Endothelial cell of umbilical vein (primary cell): Measurements from ENCODE around the gene CD2BP2. TPM values are rescaled to one million over a fixed set of nuclear protein-coding genes. Genes with fewer than 3 reads are reported as not detected.
A peak's percentile ranks its signal among the peaks of the same experiment; 100 is the strongest.

ENCODE experiments used
- BruUV-seq: library from RNA; stranded (reverse); fragments of 400-500 nt; replicated peaks from 2 replicates; lab custom pipeline; 2021; lab: Mats Ljungman, UMichigan
- CTCF ChIA-PET: fragments of 300-600, 350-600 bp; sonication (Branson Sonifier 250); formaldehyde crosslinking; loops from one replicate; lab custom pipeline; 2021; ENCODE audit warnings: antibody characterized with exemption, inconsistent platforms; lab: Charles Lee
- POLR2A ChIA-PET: fragments of 300-600, 350-600 bp; sonication (Branson Sonifier 250); formaldehyde crosslinking; loops from one replicate; lab custom pipeline; 2021; ENCODE audit warnings: antibody characterized with exemption, inconsistent platforms; lab: Charles Lee
- DNase-seq: peaks from one replicate; pipeline ENCODE4 v3.0.0-alpha.2; 2011; ENCODE audit warnings: low read depth, low spot score
- FAIRE-seq: peaks from 2 replicates; lab custom pipeline; 2011; peaks lifted over from hg19 to GRCh38; lab: Jason Lieb, UNC
- H2AFZ ChIP-seq: 2 replicates; pipeline ENCODE4 v1.6.0; 2012; ENCODE audit warnings: low read depth, low read length, control low read depth, inconsistent platforms
- H3K27ac ChIP-seq: 2 replicates; pipeline ENCODE4 v1.5.1; 2011; ENCODE audit warnings: low read depth, mild to moderate bottlenecking, control low read depth, low read length, moderate library complexity; ENCODE audit not compliant: insufficient read depth
- H3K27me3 ChIP-seq, 2 experiments: 2 replicates each; pipeline versions ENCODE4 v1.6.0 to v1.6.1; 2011; ENCODE audit warnings: low read length in 2 of 2, mixed read lengths in 1 of 2; ENCODE audit not compliant: control insufficient read depth in 2 of 2, insufficient read depth in 2 of 2
- H3K36me3 ChIP-seq, 2 experiments: 2 replicates in 1 of 2; 3 replicates in 1 of 2; pipeline ENCODE4 v1.5.1; 2011; ENCODE audit warnings: low read length in 2 of 2, mild to moderate bottlenecking in 1 of 2, moderate library complexity in 1 of 2; ENCODE audit not compliant: control insufficient read depth in 2 of 2, insufficient read depth in 2 of 2; ENCODE audit errors: extremely low read depth in 1 of 2
- H3K4me1 ChIP-seq: 3 replicates; pipeline ENCODE4 v1.5.1; 2011; ENCODE audit warnings: mild to moderate bottlenecking, low read length; ENCODE audit not compliant: control insufficient read depth, insufficient read depth; ENCODE audit errors: extremely low read depth
- H3K4me2 ChIP-seq: 2 replicates; pipeline ENCODE4 v1.6.1; 2011; ENCODE audit warnings: low read length, control low read depth, mixed read lengths; ENCODE audit not compliant: insufficient read depth
- H3K4me3 ChIP-seq, 3 experiments: fragments of 200-600 bp in 1 of 3; sonication (generic), shearing (Covaris generic) in 1 of 3; replicated peaks in 1 of 3; 2 replicates each; pipeline ENCODE4 v1.5.1; 2011 to 2016; ENCODE audit warnings: control low read depth in 3 of 3, low read length in 3 of 3, mild to moderate bottlenecking in 2 of 3, inconsistent platforms in 1 of 3, low read depth in 1 of 3, moderate library complexity in 1 of 3; ENCODE audit not compliant: insufficient read depth in 1 of 3
- H3K79me2 ChIP-seq: 2 replicates; pipeline ENCODE4 v1.6.0; 2012; ENCODE audit warnings: low read length, inconsistent platforms; ENCODE audit not compliant: control insufficient read depth, insufficient read depth
- H3K9ac ChIP-seq: replicated peaks from 2 replicates; pipeline ENCODE3; 2011; ENCODE audit warnings: low read length, control low read depth; ENCODE audit not compliant: insufficient read depth; ENCODE audit errors: extremely low read depth
- H3K9me1 ChIP-seq: replicated peaks from 3 replicates; pipeline ENCODE4 v1.6.0; 2011; ENCODE audit warnings: mild to moderate bottlenecking, low read length; ENCODE audit not compliant: control insufficient read depth, insufficient read depth; ENCODE audit errors: extremely low read depth
- H3K9me3 ChIP-seq: replicated peaks from 2 replicates; pipeline ENCODE4 v1.5.1; 2012; ENCODE audit warnings: low read length, inconsistent platforms; ENCODE audit not compliant: control insufficient read depth, insufficient read depth
- H4K20me1 ChIP-seq: replicated peaks from 2 replicates; pipeline ENCODE3; 2011; ENCODE audit warnings: mild to moderate bottlenecking, low read length; ENCODE audit not compliant: control insufficient read depth, insufficient read depth; ENCODE audit errors: extremely low read depth
- CTCF ChIP-seq, 2 donors: IDR thresholded peaks; 1 replicate in 1 of 2; 2 replicates in 1 of 2; pipeline ENCODE4 v1.5.1; 2011; ENCODE audit warnings: low read length in 2 of 2, mild to moderate bottlenecking in 2 of 2, moderate library complexity in 2 of 2, control low read depth in 1 of 2, inconsistent platforms in 1 of 2, low read depth in 1 of 2; ENCODE audit not compliant: insufficient read depth in 1 of 2; ENCODE audit errors: extremely low read depth in 1 of 2
- EZH2 ChIP-seq: IDR thresholded peaks from 2 replicates; pipeline ENCODE4 v1.6.1; 2012; ENCODE audit warnings: borderline replicate concordance, low read depth, mild to moderate bottlenecking, moderate library complexity, low read length, inconsistent platforms; ENCODE audit not compliant: severe bottlenecking
- FOS ChIP-seq: IDR thresholded peaks from 2 replicates; pipeline ENCODE4 v1.6.1; 2011; ENCODE audit warnings: mild to moderate bottlenecking, low read length, moderate library complexity, borderline replicate concordance; ENCODE audit not compliant: insufficient read depth
- GATA2 ChIP-seq: IDR thresholded peaks from 2 replicates; pipeline ENCODE4 v1.7.0; 2011; ENCODE audit warnings: low read depth, mild to moderate bottlenecking, moderate library complexity, mixed read lengths, low read length; ENCODE audit not compliant: insufficient read length, insufficient read depth
- JUN ChIP-seq: IDR thresholded peaks from 2 replicates; pipeline ENCODE4 v1.6.1; 2011; ENCODE audit warnings: borderline replicate concordance, low read depth; ENCODE audit not compliant: insufficient read length, insufficient read depth
- MAX ChIP-seq: IDR thresholded peaks from 2 replicates; pipeline ENCODE4 v1.6.1; 2011; ENCODE audit not compliant: insufficient read depth, insufficient read length
- MYC ChIP-seq: IDR thresholded peaks from one replicate; pipeline ENCODE4 v1.6.1; 2011; ENCODE audit warnings: mild to moderate bottlenecking, low read depth, low read length
- POLR2A ChIP-seq: IDR thresholded peaks from 2 replicates; pipeline ENCODE4 v1.6.1; 2012; ENCODE audit warnings: low read depth, mild to moderate bottlenecking, control low read depth, low read length
- POLR2AphosphoS5 ChIP-seq: IDR thresholded peaks from 2 replicates; pipeline ENCODE4 v1.6.1; 2012; ENCODE audit warnings: low read depth, mild to moderate bottlenecking, control low read depth, low read length, moderate library complexity; ENCODE audit not compliant: insufficient read depth
- dilution Hi-C: fragments of 300-500 bp; cut with MboI; formaldehyde crosslinking; loops from one replicate; pipeline ENCODE4 v1.15.0; 2019; ENCODE audit warnings: low sequenced_read_pairs; ENCODE audit not compliant: extremely low pct_ligation_motif_present
- intact Hi-C: fragments of 100-400 bp; cut with micrococcal nuclease; formaldehyde crosslinking; loops from one replicate; pipeline ENCODE4 v1.10.0; 2022
- polyA plus RNA-seq, 4 experiments: library from polyadenylated mRNA; depleted of rRNA in 3 of 4; stranded (reverse) in 3 of 4; unstranded in 1 of 4; fragments of >200 nt; gene quantifications; 2 replicates each; pipeline versions ENCODE4 v1.2.1 to v1.2.3, GENCODE V29; 2011 to 2012; ENCODE audit warnings: missing spikeins in 1 of 4
- total RNA-seq: library from RNA; stranded (reverse); gene quantifications from 2 replicates; pipeline ENCODE4 v1.2.3, GENCODE V29; 2021

CD2BP2 gene
- total and polyA plus RNA-seq, 2 donors (not counting 3 experiments of a cell fraction or from before 2014, with no cell fraction given), result 47.2 to 75.7 TPM

GRCh38 chr16:30395155-30395991, 40.3 kb upstream of the CD2BP2 start, which contains the start of gene ZNF48:
Gene ZNF48, plus strand, starts transcription at chr16:30395420. Its CDS starts 375 bp downstream, at chr16:30395795.
- H3K27ac ChIP-seq, result peak within 1 kb of the TSS; percentile 66
- no TSS peak for BruUV-seq
- H3K4me3 ChIP-seq, result peak within 1 kb of the TSS; percentile 46 to 85 (median 81)
- CTCF ChIA-PET, result interaction anchor here (0.7 to 3.3 kb wide), 14 partner anchors 12 to 330 kb away, joined by 3 to 62 read pairs (median 6); partner anchors contain the start of genes ALDOA, CD2BP2, DCTPP1 and TBC1D10B
- H3K9ac ChIP-seq, result peak within 1 kb of the TSS; percentile 72
- no peaks in the 10 kb centered on the region for H3K9me1 ChIP-seq
- dilution Hi-C loops (no loop called here), intact Hi-C loops (loop anchor here (1.0 to 2.0 kb wide), 2 partner anchors 13 to 17 kb away; no protein-coding TSS in a partner anchor)
- H3K4me1 ChIP-seq, result peaks cover 21% of the 10 kb centered on the region
- peak within 1 kb of the TSS; percentile 94 for H3K4me2 ChIP-seq
- H2AFZ ChIP-seq, result peak within 1 kb of the TSS; percentile 91
- H4K20me1 ChIP-seq, result no peaks in the 10 kb centered on the region
- H3K9me3 ChIP-seq, result no peaks in the 10 kb centered on the region
- H3K36me3 ChIP-seq, result peaks cover 0 to 19% of the 10 kb centered on the region in 2 experiments
- TF ChIP-seq MYC (peak; percentile 72), MAX (peak; percentile 37), POLR2A (peak; percentile 17), GATA2 (no peak), EZH2 (no peak), POLR2AphosphoS5 (peak; percentile 74), JUN (no peak), CTCF (IDR thresholded peaks at IDR 0.05; ENCODE audit: extremely low read depth in 1 of 2, insufficient read depth in 1 of 2, low read depth in 1 of 2, low read length in 2 of 2) (peak; percentile 23 to 36), FOS (no peak)
- H3K27me3 ChIP-seq, result no peaks in the 10 kb centered on the region
- peaks cover 9% of the 10 kb centered on the region for H3K79me2 ChIP-seq
- DNase-seq (peak; percentile 89), FAIRE-seq (peak; percentile 73)
- POLR2A ChIA-PET, result interaction anchor here (0.6 to 2.4 kb wide), 7 partner anchors 9 to 419 kb away, joined by 3 to 8 read pairs (median 5); partner anchors contain the start of genes TBC1D10B and ZNF771
